ENCODE measurements around the gene ZFHX3. TPM values are rescaled to one million over a fixed set of nuclear protein-coding genes. Genes with fewer than 3 reads are reported as not detected.
A peak's percentile ranks its signal among the peaks of the same experiment; 100 is the strongest.

Gene ZFHX3
- total RNA-seq, 1 donor from 2014 or later, result 6.7 TPM

GRCh38 chr16:73054813-73055482, 7.0 kb upstream of the ZFHX3 start:
- no peak for DNase-seq

GRCh38 chr16:73054498-73054812, 6.5 kb upstream of the ZFHX3 start:
- no peak for DNase-seq

GRCh38 chr16:73054125-73054484, 6.2 kb upstream of the ZFHX3 start:
- DNase-seq, result no peak

- no peak for DNase-seq
Measured at GRCh38 chr16:73053364-73054124, 5.6 kb upstream of the ZFHX3 start.

GRCh38 chr16:73053038-73053363, 5.1 kb upstream of the ZFHX3 start:
- no peak for DNase-seq

- DNase-seq, result no peak
Measured at GRCh38 chr16:73052576-73052975, 4.6 kb upstream of the ZFHX3 start.

- DNase-seq, result no peak
Measured at GRCh38 chr16:73051961-73052360, 4.0 kb upstream of the ZFHX3 start.

GRCh38 chr16:73051226-73051625, 3.3 kb upstream of the ZFHX3 start:
- DNase-seq, result no peak

- no peak for DNase-seq
Measured at GRCh38 chr16:73050201-73051099, 2.5 kb upstream of the ZFHX3 start.

- DNase-seq, result no peak
Measured at GRCh38 chr16:73049511-73049910, 1.6 kb upstream of the ZFHX3 start.

GRCh38 chr16:73049091-73049490, 1.2 kb upstream of the ZFHX3 start:
- no peak for DNase-seq

GRCh38 chr16:73048292-73049080, 558 bp upstream of the ZFHX3 start:
- DNase-seq, result peak; percentile 31

GRCh38 chr16:73047221-73047535, 750 bp downstream of the ZFHX3 start:
- no peak for DNase-seq

GRCh38 chr16:73046849-73047214, 1.1 kb downstream of the ZFHX3 start:
- no peak for DNase-seq

- no peak for DNase-seq
Measured at GRCh38 chr16:73046202-73046848, 1.6 kb downstream of the ZFHX3 start.

- DNase-seq, result no peak
Measured at GRCh38 chr16:73043828-73044467, 4.0 kb downstream of the ZFHX3 start.

GRCh38 chr16:73042807-73043206, 5.1 kb downstream of the ZFHX3 start:
- no peak for DNase-seq

GRCh38 chr16:73041676-73042075, 6.3 kb downstream of the ZFHX3 start:
- no peak for DNase-seq

- DNase-seq, result no peak
Measured at GRCh38 chr16:73040735-73041402, 7.1 kb downstream of the ZFHX3 start.

- DNase-seq, result no peak
Measured at GRCh38 chr16:73040136-73040535, 7.8 kb downstream of the ZFHX3 start.
